ENCODE data around the gene TM2D1. TPM values are rescaled to one million over a fixed set of nuclear protein-coding genes. Genes with fewer than 3 reads are reported as not detected.
A peak's percentile ranks its signal among the peaks of the same experiment; 100 is the strongest.

TM2D1 gene
- total and polyA plus RNA-seq, 9 of the 15 experiments (the other 6 are each of a cell fraction or from before 2014, with no cell fraction given): 24.5 to 65.2 (median 47.7) TPM

GRCh38 chr1:61692155-61692800 is 32.7 kb downstream of the TM2D1 start:
- Histone ChIP-seq H3K4me2 (ENCODE audit: insufficient read depth, low read length) (no peak overlapping the region), H4K20me1 (replicated peaks; ENCODE audit: control insufficient read depth, insufficient read depth, low read length) (no peaks in the 10 kb centered on the region), H3K79me2 (ENCODE audit: control insufficient read depth, insufficient read depth, low read length) (no peaks in the 10 kb centered on the region), H3K36me3 (ENCODE audit: control insufficient read depth, insufficient read depth, low read length) (peaks cover 15% of the 10 kb centered on the region; the same call in 1 of the 3 replicates), H3K27ac (ENCODE audit: extremely low read depth, low read depth, low read length) (no peak overlapping the region), H3K4me3 (no peak overlapping the region), H3K9me1 (ENCODE audit: control insufficient read depth, insufficient read depth, low read length) (no peaks in the 10 kb centered on the region), H2AFZ (ENCODE audit: low read depth, low read length) (no peak overlapping the region), H3K9me3 (replicated peaks; ENCODE audit: control insufficient read depth, insufficient read depth, low read depth, low read length) (no peaks in the 10 kb centered on the region), H3K27me3 (ENCODE audit: control insufficient read depth in 2 of 2, insufficient read depth in 2 of 2, low read length in 2 of 2) (no peaks in the 10 kb centered on the region), H3K9ac (ENCODE audit: insufficient read depth in 1 of 2, low read depth in 2 of 2, low read length in 2 of 2) (no peak overlapping the region), H3K4me1 (replicated peaks in 1 of 2; ENCODE audit: control insufficient read depth in 2 of 2, insufficient read depth in 2 of 2, low read length in 2 of 2) (no peaks in the 10 kb centered on the region)
- 80% methylated on average over 3 of the region's 3 CpGs for WGBS (ENCODE audit: insufficient coverage, low coverage, missing lambda C conversion rate)
- BruUV-seq (replicated peaks): no TSS peak
- no peak for DNase-seq (ENCODE audit: extremely low read depth in 1 of 4, low spot score in 3 of 4)
- ChIA-PET POLR2A (interaction anchor here (0.6 kb wide), 1 partner anchor 213 kb away, joined by 3 read pairs; no protein-coding TSS in a partner anchor), CTCF (ENCODE audit: low intra/inter-chr PET ratio) (no interaction called here)
- ATAC-seq: no peak
- FAIRE-seq: no peak
- intact Hi-C loops (cut with micrococcal nuclease): no loop called here
- in situ Hi-C loops (cut with MboI): no loop called here
- TF ChIP-seq BRF2 (IDR thresholded peaks at IDR 0.05; ENCODE audit: borderline replicate concordance, insufficient read depth, insufficient read length) (no peak), THRAP3 (IDR thresholded peaks at IDR 0.05; ENCODE audit: borderline replicate concordance) (no peak), ARHGAP35 (IDR thresholded peaks at IDR 0.05; ENCODE audit: partially characterized antibody) (peak; percentile 30), TSHZ1 (CRISPR knock-in tag; IDR thresholded peaks at IDR 0.05) (no peak), U2AF1 (optimal IDR thresholded peaks at IDR 0.05; ENCODE audit: low read depth, low read length) (peak; percentile 17), EHMT2 (IDR thresholded peaks at IDR 0.05) (no peak)
- TF ChIP-seq, protein P1, sequence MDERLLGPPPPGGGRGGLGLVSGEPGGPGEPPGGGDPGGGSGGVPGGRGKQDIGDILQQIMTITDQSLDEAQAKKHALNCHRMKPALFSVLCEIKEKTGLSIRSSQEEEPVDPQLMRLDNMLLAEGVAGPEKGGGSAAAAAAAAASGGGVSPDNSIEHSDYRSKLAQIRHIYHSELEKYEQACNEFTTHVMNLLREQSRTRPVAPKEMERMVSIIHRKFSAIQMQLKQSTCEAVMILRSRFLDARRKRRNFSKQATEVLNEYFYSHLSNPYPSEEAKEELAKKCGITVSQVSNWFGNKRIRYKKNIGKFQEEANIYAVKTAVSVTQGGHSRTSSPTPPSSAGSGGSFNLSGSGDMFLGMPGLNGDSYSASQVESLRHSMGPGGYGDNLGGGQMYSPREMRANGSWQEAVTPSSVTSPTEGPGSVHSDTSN (CRISPR knock-in tag; IDR thresholded peaks at IDR 0.05; ENCODE audit: low read depth): no peak
- TF ChIP-seq, protein P1 (tag; conservative IDR thresholded peaks at IDR 0.05; ENCODE audit: low read depth): no peak
- TF ChIP-seq, protein P2, sequence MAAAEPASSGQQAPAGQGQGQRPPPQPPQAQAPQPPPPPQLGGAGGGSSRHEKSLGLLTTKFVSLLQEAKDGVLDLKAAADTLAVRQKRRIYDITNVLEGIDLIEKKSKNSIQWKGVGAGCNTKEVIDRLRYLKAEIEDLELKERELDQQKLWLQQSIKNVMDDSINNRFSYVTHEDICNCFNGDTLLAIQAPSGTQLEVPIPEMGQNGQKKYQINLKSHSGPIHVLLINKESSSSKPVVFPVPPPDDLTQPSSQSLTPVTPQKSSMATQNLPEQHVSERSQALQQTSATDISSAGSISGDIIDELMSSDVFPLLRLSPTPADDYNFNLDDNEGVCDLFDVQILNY (CRISPR knock-in tag; IDR thresholded peaks at IDR 0.05): no peak
- TF ChIP-seq, protein P3, sequence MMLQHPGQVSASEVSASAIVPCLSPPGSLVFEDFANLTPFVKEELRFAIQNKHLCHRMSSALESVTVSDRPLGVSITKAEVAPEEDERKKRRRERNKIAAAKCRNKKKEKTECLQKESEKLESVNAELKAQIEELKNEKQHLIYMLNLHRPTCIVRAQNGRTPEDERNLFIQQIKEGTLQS (IDR thresholded peaks at IDR 0.05): peak; percentile 31
- TF ChIP-seq, protein P3 (CRISPR knock-in tag; conservative IDR thresholded peaks at IDR 0.05): no peak
- TF ChIP-seq, protein P4, sequence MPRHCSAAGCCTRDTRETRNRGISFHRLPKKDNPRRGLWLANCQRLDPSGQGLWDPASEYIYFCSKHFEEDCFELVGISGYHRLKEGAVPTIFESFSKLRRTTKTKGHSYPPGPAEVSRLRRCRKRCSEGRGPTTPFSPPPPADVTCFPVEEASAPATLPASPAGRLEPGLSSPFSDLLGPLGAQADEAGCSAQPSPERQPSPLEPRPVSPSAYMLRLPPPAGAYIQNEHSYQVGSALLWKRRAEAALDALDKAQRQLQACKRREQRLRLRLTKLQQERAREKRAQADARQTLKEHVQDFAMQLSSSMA (CRISPR knock-in tag; IDR thresholded peaks at IDR 0.05): no peak

All from K562 (cell line).